Measurements from ENCODE around the gene GPR179.

DNA sequence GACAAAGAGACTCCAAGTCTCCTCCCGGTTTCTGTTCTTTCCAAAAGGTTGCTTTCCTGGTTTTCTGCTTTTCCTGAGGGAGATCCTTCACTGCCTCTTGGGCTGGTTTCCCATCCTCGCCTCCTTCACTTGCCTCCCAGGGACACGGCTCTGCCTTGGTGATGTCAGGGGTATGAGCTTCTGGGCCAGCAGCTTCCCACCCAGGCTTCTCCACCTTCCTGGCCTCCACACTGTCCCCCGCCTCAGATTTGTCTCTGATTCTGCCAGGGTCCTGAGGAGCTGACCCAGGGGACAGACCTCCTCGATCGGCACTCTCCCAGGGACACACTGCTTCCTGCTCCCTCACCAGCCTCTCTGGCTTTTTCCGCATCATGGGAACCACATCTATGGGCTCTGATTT lies 14.5 kb downstream of the GPR179 start:
- TF ChIP-seq, protein P1, sequence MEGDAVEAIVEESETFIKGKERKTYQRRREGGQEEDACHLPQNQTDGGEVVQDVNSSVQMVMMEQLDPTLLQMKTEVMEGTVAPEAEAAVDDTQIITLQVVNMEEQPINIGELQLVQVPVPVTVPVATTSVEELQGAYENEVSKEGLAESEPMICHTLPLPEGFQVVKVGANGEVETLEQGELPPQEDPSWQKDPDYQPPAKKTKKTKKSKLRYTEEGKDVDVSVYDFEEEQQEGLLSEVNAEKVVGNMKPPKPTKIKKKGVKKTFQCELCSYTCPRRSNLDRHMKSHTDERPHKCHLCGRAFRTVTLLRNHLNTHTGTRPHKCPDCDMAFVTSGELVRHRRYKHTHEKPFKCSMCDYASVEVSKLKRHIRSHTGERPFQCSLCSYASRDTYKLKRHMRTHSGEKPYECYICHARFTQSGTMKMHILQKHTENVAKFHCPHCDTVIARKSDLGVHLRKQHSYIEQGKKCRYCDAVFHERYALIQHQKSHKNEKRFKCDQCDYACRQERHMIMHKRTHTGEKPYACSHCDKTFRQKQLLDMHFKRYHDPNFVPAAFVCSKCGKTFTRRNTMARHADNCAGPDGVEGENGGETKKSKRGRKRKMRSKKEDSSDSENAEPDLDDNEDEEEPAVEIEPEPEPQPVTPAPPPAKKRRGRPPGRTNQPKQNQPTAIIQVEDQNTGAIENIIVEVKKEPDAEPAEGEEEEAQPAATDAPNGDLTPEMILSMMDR (conservative IDR thresholded peaks at IDR 0.05; ENCODE audit: low read length), result no peak
- TF ChIP-seq EZH2phosphoT487 (IDR thresholded peaks at IDR 0.05; ENCODE audit: borderline replicate concordance, low read depth, low read length), result no peak

Data from OCI-LY7 (cell line).